Stimulated activated CD4-positive, alpha-beta T cell treated with anti-CD3 and anti-CD28 coated beads, Interleukin-2, amount 100 ng/mL, for 48 hours (primary cell): ENCODE results near the gene LANCL3.
A peak's percentile ranks its signal among the peaks of the same experiment; 100 is the strongest.
"Not testable (repeated sequence)": the region's sequence is repeated elsewhere in the genome, so short reads cannot be mapped to it uniquely, and the experiment has no call there.

Experiments used
- DNase-seq, 2 donors: peaks; one replicate each; pipeline ENCODE4 v3.0.0-alpha.2; 2020

LANCL3 gene

GRCh38 chrX:37571426-37572107 lies at the start of gene LANCL3:
Gene LANCL3 (plus strand): TSS chrX:37571661. CDS start chrX:37571871, 210 bp downstream.
- not testable (repeated sequence) for DNase-seq

DNA sequence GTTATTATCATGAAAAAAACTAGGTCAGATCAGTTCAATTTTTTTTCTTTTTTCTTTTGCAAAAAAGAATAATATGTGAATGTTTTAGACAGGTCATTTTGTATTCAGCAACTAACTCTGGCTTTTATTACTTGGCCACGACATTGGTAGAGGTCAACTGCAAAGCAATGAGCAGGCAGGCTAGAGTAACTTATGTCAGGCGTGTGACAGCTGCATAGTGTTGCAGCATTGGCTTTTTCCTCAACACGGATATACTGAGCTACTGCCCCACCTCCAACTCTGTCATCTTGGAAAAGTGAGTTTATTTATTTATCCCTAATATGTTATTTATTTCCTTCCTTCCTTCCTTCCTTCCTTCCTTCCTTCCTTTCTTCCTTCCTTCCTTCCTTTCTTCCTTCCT lies 47.8 kb upstream of the LANCL3 start:
- DNase-seq, result not testable (repeated sequence)

GRCh38 chrX:37541991-37542390 lies 29.5 kb upstream of the LANCL3 start:
- DNase-seq, result no peak

- no peak for DNase-seq
Observed at GRCh38 chrX:37542791-37543190, 28.7 kb upstream of the LANCL3 start.

- no peak for DNase-seq
Observed at GRCh38 chrX:37543324-37543723, 28.1 kb upstream of the LANCL3 start.

- DNase-seq, result not testable (repeated sequence)
Observed at GRCh38 chrX:37544531-37544930, 26.9 kb upstream of the LANCL3 start.

DNA sequence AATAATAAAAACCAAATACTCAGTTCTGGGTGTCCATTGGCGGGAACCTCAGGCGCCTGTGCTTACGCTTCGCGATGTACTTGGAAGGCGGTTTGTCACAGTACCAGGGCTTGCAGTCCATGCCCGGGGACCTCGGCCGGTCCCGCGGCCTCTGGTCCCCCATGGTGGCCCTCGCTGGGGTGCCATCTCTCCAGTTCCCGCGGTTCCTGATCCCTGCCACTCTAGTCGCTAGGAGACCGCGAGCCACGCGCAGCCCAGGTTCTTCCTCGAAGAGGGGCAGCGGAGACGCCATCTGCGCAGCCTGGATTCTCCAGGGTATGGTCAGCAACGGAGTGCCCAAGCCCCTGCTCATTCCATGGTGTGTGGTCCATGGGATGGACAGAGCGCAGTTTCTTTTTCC lies 26.4 kb upstream of the LANCL3 start:
- DNase-seq, result no peak

DNA sequence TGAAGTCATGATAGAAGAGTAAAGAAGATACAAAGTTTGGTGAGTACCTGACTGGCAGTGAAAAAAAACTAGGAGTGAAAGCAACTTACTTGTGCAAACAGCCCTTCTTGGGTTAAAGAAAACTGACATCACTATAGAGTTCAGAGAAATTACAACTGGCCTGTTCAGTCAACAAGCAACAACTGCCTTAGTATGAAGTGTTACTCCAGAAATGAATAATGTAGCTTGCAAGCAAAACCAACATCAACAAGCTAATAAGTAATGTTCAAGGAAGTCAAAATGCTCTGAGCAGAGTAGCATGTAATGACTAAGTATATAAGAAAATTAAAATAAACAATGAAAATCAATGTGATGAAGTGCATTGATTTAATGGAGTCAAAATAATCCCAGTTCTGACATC lies 21.8 kb upstream of the LANCL3 start:
- DNase-seq, result not testable (repeated sequence)

DNA sequence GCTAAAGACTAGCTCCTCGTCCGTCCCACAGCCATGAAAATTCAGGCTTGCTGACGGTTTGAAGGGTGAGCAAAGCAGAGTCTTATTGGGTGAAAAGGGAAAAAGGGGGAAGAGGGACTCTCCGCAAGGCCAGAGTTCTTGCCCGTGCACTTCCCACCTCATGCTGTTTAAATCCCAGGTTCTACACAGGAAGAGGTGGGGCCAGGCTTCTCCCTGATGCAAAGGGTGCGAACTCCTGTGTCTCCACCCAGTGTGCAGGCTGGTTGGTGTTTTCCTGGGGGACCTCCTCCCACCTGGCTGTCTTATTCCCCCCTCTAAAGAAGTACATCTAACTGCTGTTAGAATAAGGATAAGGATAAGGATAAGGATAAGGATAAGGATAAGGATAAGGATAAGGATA lies 18.0 kb upstream of the LANCL3 start:
- DNase-seq, result no peak

DNA sequence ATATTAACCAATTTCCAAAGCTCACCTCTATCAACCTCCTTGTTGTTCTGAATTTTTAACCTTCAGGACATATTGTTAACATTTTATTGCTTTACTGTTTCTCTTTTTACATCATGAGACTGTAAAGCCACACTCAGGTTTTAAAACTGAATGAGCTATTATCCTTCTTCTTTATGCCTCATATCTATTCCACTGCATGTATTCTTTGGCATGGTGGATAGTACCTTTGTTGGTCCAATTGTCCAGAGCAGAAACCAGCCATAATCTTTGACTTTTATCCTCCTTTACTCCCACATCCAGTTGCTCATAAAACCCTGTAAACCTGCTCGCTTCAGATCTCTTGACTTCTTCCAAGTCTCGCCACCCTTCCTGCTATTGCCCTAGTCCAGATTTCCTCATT lies 6.2 kb upstream of the LANCL3 start:
- not testable (repeated sequence) for DNase-seq

GRCh38 chrX:37570349-37570748 lies 1.1 kb upstream of the LANCL3 start:
- not testable (repeated sequence) for DNase-seq

- DNase-seq, result peak in 1 of 2 donors; percentile 10
Observed at GRCh38 chrX:37572108-37572587, 687 bp downstream of the LANCL3 start.

DNA sequence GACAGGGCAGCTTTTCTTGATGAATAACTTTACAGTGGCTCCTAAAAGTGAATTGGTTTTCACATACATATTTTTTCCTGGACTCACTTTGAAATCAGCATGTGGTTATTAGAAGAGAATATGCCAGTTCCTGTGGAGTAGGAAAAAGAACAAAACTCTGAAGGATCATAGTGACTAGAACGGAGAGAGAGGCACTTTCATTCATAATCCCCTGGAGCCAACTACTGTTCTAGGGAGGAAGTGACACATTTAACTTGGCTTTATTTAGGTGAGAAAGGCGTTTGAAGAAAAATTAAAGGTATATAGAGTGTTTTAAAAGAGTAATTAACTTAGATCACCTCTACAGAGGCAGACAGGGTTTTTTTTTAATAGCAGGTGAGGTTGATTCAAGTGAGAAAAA lies 1.7 kb downstream of the LANCL3 start:
- DNase-seq, result not testable (repeated sequence)

- no peak for DNase-seq
Observed at GRCh38 chrX:37578045-37578444, 6.6 kb downstream of the LANCL3 start.

GRCh38 chrX:37580080-37580479 lies 8.6 kb downstream of the LANCL3 start:
- DNase-seq, result no peak

GRCh38 chrX:37587337-37587736 lies 15.9 kb downstream of the LANCL3 start:
- not testable (repeated sequence) for DNase-seq

DNA sequence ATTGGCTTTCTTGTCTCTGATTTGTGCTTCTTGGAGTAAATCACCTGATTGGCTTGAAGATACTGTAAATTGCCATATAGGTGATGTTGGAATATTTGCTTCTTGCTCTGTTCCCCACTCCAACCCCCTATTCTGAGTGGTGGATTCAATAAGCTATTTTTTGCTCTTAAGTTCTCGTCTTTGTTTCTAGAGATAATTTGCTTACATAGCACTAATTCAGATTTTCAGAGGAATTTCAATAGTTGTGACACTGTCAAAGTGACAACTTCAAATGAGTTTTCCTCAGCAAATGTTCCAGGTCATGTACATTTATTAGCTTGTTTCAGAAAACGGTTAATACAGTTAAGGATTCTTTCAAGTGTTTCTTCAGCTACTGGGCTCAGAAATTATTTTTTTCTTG lies 18.6 kb downstream of the LANCL3 start:
- DNase-seq, result no peak

DNA sequence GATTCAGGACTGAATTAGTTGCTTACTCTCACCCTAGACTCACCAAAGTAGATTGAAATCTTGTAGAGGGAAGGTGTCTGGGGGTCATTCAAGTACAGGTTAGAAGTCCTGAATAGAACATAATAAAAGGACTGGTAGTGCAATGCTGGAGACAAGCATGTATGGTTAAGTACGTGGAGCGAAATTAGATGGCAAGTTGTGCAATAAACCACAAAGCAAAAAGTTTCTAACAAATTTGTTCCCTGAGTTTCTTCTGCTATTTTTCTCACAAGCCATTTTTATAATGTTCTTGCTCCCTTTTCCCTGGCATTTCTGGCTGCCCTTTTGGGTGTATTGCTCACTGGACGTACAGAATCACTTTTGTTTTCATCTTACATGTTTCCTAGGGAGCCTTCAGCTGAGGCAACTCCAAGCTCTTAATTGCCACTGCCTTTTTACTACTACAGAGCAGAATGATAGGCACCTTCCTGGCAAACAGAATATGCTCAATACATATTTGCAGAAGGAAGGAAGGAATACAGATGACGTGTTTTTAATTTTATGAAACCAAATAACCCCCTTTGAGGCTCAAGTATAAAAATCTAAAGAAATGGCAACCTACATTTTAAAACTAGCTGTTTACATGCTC lies 23.4 kb downstream of the LANCL3 start:
- no peak for DNase-seq

- DNase-seq, result no peak
Observed at GRCh38 chrX:37599729-37600128, 28.3 kb downstream of the LANCL3 start.

DNA sequence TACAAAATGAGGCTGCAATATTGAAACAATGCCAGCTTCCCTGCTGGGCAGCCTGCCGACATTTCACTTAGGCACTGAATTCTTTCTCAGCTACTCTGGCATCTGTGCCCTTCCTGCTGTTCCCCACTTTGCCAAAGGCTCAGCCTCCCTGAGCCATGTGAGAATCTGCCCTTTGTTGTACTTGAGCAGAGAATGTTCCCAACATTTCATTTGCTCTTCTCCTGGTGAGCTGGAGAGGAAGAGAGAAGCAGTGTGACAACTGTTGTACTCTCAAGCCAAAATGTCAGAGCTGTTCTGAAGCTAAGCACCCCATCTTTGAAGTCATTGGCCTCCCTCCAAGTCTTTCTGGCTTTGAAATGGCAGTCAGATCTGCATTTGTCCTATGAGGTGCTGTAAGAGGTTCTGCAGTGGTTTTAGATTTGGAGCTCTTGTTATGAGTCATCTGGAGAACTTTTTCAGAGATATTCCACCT lies 32.5 kb downstream of the LANCL3 start:
- no peak for DNase-seq

DNA sequence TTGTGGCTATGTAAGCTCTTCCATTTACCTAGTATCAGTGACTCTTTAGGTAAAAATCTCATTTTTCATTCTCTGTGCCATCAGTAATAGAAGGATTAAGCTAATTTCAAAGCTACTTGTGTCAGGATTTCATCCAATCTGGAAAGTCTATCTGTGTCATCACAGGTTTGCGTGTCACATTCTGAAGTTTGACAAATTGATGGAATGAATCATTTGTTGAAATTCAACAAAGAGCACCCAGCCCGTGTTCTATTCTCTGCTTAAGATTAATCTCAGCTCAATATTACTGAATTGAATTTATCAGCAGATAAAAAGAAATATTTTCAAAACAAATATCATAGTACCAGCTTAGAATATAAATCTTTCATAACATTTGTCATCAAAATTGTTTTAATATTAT lies 35.8 kb downstream of the LANCL3 start:
- DNase-seq, result no peak

DNA sequence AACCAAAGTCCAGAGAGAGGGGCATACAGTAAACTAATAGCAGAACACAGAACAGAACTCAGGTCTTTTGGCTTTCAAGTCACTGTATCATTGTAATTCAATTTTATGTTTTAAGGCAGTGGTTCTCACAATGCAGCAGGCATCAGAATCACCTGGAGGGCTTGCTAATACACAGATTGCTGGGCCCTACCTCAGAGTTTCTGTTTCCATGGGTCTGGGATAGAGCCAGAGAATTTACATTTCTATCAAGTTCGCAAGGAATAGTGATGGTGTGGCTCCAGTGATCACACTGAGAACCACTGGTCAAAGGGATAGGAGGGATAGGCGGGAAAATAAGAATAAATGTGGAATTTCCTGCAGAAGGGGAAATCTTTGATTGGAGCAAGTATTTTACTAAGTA lies 36.7 kb downstream of the LANCL3 start:
- DNase-seq, result no peak

DNA sequence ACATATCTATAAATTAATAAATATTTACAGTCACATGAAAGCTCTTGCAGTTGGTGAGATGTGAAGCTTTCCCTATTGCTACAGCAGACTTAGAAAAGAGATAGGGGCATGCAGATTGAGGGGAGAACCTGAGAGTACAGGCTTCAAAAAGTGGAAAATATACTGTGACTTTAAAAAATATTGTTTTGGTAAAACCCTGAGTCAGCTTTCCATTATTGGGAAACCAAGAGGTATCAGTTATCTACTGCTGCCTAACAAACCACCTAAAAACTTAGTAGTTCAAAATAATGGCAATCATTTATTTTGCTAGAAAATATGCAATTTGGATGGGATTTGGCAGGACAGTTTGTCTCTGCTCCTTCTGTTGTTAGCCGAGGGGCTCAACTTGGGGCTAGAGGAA lies 38.3 kb downstream of the LANCL3 start:
- no peak for DNase-seq

GRCh38 chrX:37613933-37614332 lies 42.5 kb downstream of the LANCL3 start:
- DNase-seq, result no peak

- no peak for DNase-seq
Observed at GRCh38 chrX:37627602-37628001, 56.1 kb downstream of the LANCL3 start.
